Measurements from ENCODE around the gene EIF3J.
A peak's percentile ranks its signal among the peaks of the same experiment; 100 is the strongest.
"Not testable (repeated sequence)": the region's sequence is repeated elsewhere in the genome, so short reads cannot be mapped to it uniquely, and the experiment has no call there.

EIF3J gene

DNA sequence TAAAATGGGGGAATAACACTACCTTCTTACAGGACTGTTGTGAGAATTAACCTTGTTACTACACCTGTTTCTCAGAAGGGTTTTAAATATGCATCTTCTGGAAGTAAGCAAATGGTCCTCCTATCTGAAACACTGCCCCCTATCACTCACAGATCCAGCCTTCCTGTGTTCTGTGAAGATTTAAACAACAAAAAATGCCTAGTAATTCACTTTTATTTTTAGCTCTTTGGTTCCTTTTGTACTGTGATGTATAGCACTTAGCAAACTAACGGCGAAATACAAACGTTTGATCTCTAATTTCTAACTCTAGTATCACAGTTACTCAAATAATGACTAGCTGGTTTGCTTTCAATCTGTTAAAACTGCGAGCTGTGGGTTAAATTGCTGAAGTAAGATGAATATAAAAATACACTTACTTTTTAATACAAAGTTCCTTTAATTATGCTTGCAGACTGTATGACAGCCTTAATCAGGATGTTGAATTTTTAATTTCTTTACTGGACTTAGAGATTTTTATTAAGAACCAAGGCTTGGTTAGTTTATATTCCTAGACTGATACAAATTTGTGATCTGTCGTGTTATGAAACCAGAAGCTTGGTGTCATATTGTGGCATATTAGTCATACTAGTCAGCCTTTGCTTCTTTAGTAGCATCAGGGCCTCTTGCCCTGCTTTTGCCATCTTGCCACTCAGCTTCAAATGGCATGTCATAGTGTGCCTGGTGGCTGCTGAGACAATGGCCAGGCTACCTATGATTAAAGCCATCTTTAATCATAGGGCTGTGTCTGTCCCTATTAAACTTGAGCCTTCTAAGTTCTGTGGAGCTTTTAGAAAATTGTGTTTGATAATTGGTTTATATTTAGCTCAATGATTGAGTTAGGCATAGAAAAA, 9.2 kb downstream of the EIF3J start:
- peak overlapping the region; percentile 22 for H3K27ac ChIP-seq

DNA sequence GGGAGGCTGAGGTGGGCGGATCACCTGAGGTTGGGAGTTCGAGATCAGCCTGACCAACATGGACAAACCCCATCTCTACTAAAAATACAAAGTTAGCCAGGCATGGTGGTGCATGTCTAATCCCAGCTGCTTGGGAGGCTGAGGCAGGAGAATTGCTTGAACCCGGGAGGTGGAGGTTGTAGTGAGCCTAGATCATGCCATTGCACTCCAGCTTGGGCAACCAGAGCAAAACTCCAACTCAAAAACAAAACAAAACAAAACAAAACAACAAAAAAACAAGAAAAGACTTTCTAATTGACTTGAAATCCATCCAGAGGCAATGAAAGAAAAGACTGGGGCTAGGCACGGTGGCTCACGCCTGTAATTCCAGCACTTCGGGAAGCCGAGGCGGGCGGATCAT, 12.2 kb downstream of the EIF3J start:
- H3K4me3 ChIP-seq (ENCODE audit: low read depth, low read length); DNase-seq; in situ Hi-C loops (cut with HindIII; ENCODE audit: low pct_ligation_motif_present, low sequenced_read_pairs); H3K27me3 ChIP-seq (replicated peaks); H3K27ac ChIP-seq: not testable (repeated sequence)
- H3K36me3 ChIP-seq (replicated peaks) = peaks cover 18% of the 10 kb centered on the region

More for the DNA sequence above, 9.2 kb downstream of the EIF3J start:
- peak; percentile 59 for TF ChIP-seq CTCF (IDR thresholded peaks at IDR 0.05; ENCODE audit: low read depth, low read length, missing control alignments)
- peak; percentile 29 for DNase-seq
- Histone ChIP-seq H3K4me3 (ENCODE audit: low read depth, low read length) (no peak overlapping the region), H3K36me3 (replicated peaks) (peaks cover 9% of the 10 kb centered on the region), H3K27me3 (replicated peaks) (no peaks in the 10 kb centered on the region)
- in situ Hi-C loops (cut with HindIII; ENCODE audit: low pct_ligation_motif_present, low sequenced_read_pairs) = no loop called here

DNA sequence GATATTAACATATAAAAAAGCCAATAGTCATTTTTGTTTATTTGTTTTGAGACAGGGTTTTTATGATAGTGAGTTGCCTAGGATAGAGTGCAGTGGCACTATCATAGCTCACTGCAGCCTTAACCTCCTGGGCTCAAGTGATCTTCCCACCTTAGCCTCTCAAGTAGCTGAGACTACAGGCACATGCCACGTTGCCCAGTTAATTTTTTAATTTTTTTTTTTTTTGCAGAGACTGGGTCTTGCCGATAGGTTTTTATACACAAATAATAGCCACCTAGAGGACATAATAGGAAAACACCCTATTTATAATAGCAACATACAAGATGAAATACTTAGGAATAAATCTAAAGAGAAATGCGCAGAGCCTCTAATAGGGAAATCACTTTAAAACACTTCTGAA, 13.3 kb downstream of the EIF3J start:
- Histone ChIP-seq H3K36me3 (replicated peaks) (peaks cover 27% of the 10 kb centered on the region), H3K27me3 (replicated peaks) (no peaks in the 10 kb centered on the region), H3K27ac (peak overlapping the region; percentile 25), H3K4me3 (ENCODE audit: low read depth, low read length) (no peak overlapping the region)
- DNase-seq = peak; percentile 16
- in situ Hi-C loops (cut with HindIII; ENCODE audit: low pct_ligation_motif_present, low sequenced_read_pairs) = no loop called here
- TF ChIP-seq CTCF (IDR thresholded peaks at IDR 0.05; ENCODE audit: low read depth, low read length, missing control alignments) = peak; percentile 30

DNA sequence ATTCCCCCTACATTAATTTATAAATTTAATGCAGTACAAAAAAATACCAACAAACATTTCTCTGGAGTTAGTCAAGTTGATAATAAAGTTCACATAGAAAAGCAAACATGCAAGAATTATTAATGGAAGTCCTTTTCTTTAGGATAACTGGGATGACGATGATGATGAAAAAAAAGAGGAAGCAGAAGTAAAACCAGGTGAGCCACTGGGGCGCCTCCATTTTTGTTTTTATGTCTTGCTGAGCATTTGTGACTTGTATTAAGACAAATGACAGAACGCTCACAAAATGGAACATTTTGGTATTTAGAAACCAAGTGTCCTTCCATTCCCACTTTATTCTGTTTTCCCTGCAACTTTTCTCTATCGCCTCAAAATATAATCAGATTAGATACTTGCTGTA, 13.8 kb downstream of the EIF3J start:
- Histone ChIP-seq H3K4me3 (ENCODE audit: low read depth, low read length) (no peak overlapping the region), H3K27ac (no peak overlapping the region), H3K36me3 (replicated peaks) (peaks cover 28% of the 10 kb centered on the region), H3K27me3 (replicated peaks) (no peaks in the 10 kb centered on the region)
- TF ChIP-seq CTCF (IDR thresholded peaks at IDR 0.05; ENCODE audit: low read depth, low read length, missing control alignments) = no peak
- in situ Hi-C loops (cut with HindIII; ENCODE audit: low pct_ligation_motif_present, low sequenced_read_pairs) = no loop called here
- DNase-seq = no peak

DNA sequence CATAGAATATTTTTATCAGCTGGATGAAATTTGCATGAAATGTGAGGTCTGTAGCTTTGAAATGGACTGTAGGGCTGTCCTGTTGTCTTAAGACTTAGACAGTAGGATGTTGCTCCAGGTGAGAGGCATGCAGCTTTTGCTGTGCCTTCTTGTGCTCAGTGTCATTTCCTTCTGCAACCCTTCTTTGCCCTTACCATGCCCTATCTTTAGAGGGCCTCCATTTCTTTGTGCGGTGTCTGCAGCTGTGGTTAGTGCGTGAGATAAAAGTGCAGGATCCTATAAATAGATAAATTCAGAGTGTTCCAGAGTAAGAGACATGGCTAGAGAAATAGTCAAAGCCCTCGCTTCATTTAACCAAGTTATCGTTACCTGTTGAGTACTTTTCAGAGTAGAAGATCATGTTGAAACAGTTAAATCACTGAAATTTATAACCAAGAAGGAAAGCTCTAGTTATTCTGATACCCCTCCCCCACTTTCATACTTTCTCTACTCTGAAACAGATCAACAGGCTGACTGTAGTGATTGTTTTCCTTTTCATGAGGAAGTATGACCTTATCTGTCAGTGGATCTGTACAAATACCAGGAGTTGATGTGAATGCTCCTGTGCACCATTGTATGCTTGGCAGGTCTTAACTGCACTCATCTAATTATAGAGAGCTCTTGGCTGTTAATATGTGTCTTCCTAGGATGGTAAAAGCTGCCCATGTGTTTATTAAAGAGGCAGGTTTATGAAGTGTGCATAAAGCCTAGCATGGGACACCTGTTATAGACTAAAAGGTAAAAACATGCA, 18.2 kb downstream of the EIF3J start:
- peaks cover 55% of the 10 kb centered on the region for H3K36me3 ChIP-seq (replicated peaks)
- no peak overlapping the region for H3K4me3 ChIP-seq (ENCODE audit: low read depth, low read length)
- TF ChIP-seq CTCF (IDR thresholded peaks at IDR 0.05; ENCODE audit: low read depth, low read length, missing control alignments) = no peak
- no peak for DNase-seq
- in situ Hi-C loops (cut with HindIII; ENCODE audit: low pct_ligation_motif_present, low sequenced_read_pairs) = no loop called here
- H3K27me3 ChIP-seq (replicated peaks) = no peaks in the 10 kb centered on the region
- H3K27ac ChIP-seq = no peak overlapping the region

- H3K27me3 ChIP-seq (replicated peaks); in situ Hi-C loops (cut with HindIII; ENCODE audit: low pct_ligation_motif_present, low sequenced_read_pairs); H3K27ac ChIP-seq; H3K4me3 ChIP-seq (ENCODE audit: low read depth, low read length); DNase-seq: not testable (repeated sequence)
- H3K36me3 ChIP-seq (replicated peaks) = peaks cover 82% of the 10 kb centered on the region
These were observed 24.0 kb downstream of the EIF3J start for GRCh38 chr15:44560926-44561325.

Measured in brain microvascular endothelial cell (primary cell).